Measurements from ENCODE around the gene MGLL.

The MGLL gene

GRCh38 chr3:127680146-127680661 is 142.1 kb downstream of the MGLL start:
- H3K79me2 ChIP-seq (ENCODE audit: low read length) = no peaks in the 10 kb centered on the region

GRCh38 chr3:127679534-127680145 is 142.7 kb downstream of the MGLL start:
- no peak overlapping the region for H3K4me2 ChIP-seq (ENCODE audit: low read length)
- H3K79me2 ChIP-seq (ENCODE audit: low read length) = no peaks in the 10 kb centered on the region
- H3K9ac ChIP-seq (ENCODE audit: low read length) = no peak overlapping the region
- no peak overlapping the region for H3K4me3 ChIP-seq (ENCODE audit: low read length)
- no peak overlapping the region for H3K27ac ChIP-seq (ENCODE audit: low read length)
- no peak overlapping the region for H2AFZ ChIP-seq (ENCODE audit: low read depth, low read length)
- H3K9me3 ChIP-seq (ENCODE audit: insufficient read depth, low read length) = no peaks in the 10 kb centered on the region
- no peaks in the 10 kb centered on the region for H4K20me1 ChIP-seq (ENCODE audit: insufficient read depth, low read length)
- H3K27me3 ChIP-seq (ENCODE audit: low read depth, low read length) = no peaks in the 10 kb centered on the region
- no peaks in the 10 kb centered on the region for H3K4me1 ChIP-seq (ENCODE audit: low read length)
- TF ChIP-seq CTCF (IDR thresholded peaks at IDR 0.05; ENCODE audit: low read depth, low read length) = peak; percentile 36
- no peak for TF ChIP-seq EZH2phosphoT487 (IDR thresholded peaks at IDR 0.05; ENCODE audit: low read depth)
- H3K36me3 ChIP-seq (replicated peaks; ENCODE audit: low read depth, low read length) = no peaks in the 10 kb centered on the region

More at GRCh38 chr3:127680146-127680661, 142.1 kb downstream of the MGLL start:
- Histone ChIP-seq H3K27ac (ENCODE audit: low read length) (no peak overlapping the region), H3K4me2 (ENCODE audit: low read length) (no peak overlapping the region), H3K4me1 (ENCODE audit: low read length) (no peaks in the 10 kb centered on the region), H3K4me3 (ENCODE audit: low read length) (no peak overlapping the region), H3K9me3 (ENCODE audit: insufficient read depth, low read length) (no peaks in the 10 kb centered on the region), H3K9ac (ENCODE audit: low read length) (no peak overlapping the region), H3K27me3 (ENCODE audit: low read depth, low read length) (no peaks in the 10 kb centered on the region), H2AFZ (ENCODE audit: low read depth, low read length) (no peak overlapping the region), H4K20me1 (ENCODE audit: insufficient read depth, low read length) (no peaks in the 10 kb centered on the region), H3K36me3 (replicated peaks; ENCODE audit: low read depth, low read length) (no peaks in the 10 kb centered on the region)
- TF ChIP-seq EZH2phosphoT487 (IDR thresholded peaks at IDR 0.05; ENCODE audit: low read depth) (no peak), CTCF (IDR thresholded peaks at IDR 0.05; ENCODE audit: low read depth, low read length) (no peak)

- peaks cover 2% of the 10 kb centered on the region; the same call in 1 of the 2 replicates for H3K4me1 ChIP-seq (ENCODE audit: low read length)
- no peak overlapping the region for H2AFZ ChIP-seq (ENCODE audit: low read depth, low read length)
- H3K79me2 ChIP-seq (ENCODE audit: low read length) = no peaks in the 10 kb centered on the region
- no peaks in the 10 kb centered on the region for H3K9me3 ChIP-seq (ENCODE audit: insufficient read depth, low read length)
- no peak overlapping the region for H3K27ac ChIP-seq (ENCODE audit: low read length)
- H4K20me1 ChIP-seq (ENCODE audit: insufficient read depth, low read length) = no peaks in the 10 kb centered on the region
- no peak overlapping the region for H3K9ac ChIP-seq (ENCODE audit: low read length)
- no peak for TF ChIP-seq CTCF (IDR thresholded peaks at IDR 0.05; ENCODE audit: low read depth, low read length)
- TF ChIP-seq EZH2phosphoT487 (IDR thresholded peaks at IDR 0.05; ENCODE audit: low read depth) = no peak
- no peaks in the 10 kb centered on the region for H3K36me3 ChIP-seq (replicated peaks; ENCODE audit: low read depth, low read length)
- H3K4me3 ChIP-seq (ENCODE audit: low read length) = no peak overlapping the region
- no peak overlapping the region for H3K4me2 ChIP-seq (ENCODE audit: low read length)
- H3K27me3 ChIP-seq (ENCODE audit: low read depth, low read length) = no peaks in the 10 kb centered on the region
Observed at GRCh38 chr3:127678611-127679533, 143.4 kb downstream of the MGLL start.

GRCh38 chr3:127678315-127678599 is 144.1 kb downstream of the MGLL start:
- Histone ChIP-seq H3K36me3 (replicated peaks; ENCODE audit: low read depth, low read length) (no peaks in the 10 kb centered on the region), H3K79me2 (ENCODE audit: low read length) (no peaks in the 10 kb centered on the region), H3K9ac (ENCODE audit: low read length) (no peak overlapping the region), H3K4me2 (ENCODE audit: low read length) (no peak overlapping the region), H4K20me1 (ENCODE audit: insufficient read depth, low read length) (no peaks in the 10 kb centered on the region), H2AFZ (ENCODE audit: low read depth, low read length) (no peak overlapping the region), H3K4me3 (ENCODE audit: low read length) (no peak overlapping the region), H3K9me3 (ENCODE audit: insufficient read depth, low read length) (no peaks in the 10 kb centered on the region), H3K27ac (ENCODE audit: low read length) (no peak overlapping the region), H3K27me3 (ENCODE audit: low read depth, low read length) (no peaks in the 10 kb centered on the region), H3K4me1 (ENCODE audit: low read length) (peaks cover 7% of the 10 kb centered on the region)
- TF ChIP-seq CTCF (IDR thresholded peaks at IDR 0.05; ENCODE audit: low read depth, low read length) (no peak), EZH2phosphoT487 (IDR thresholded peaks at IDR 0.05; ENCODE audit: low read depth) (no peak)

All from OCI-LY3 (cell line).